Breast epithelium (tissue), 4 donors: ENCODE results near the gene PCP4. TPM values are rescaled to one million over a fixed set of nuclear protein-coding genes. Genes with fewer than 3 reads are reported as not detected.

Experiments used
- DNase-seq, 2 donors: peaks; one replicate each; pipeline ENCODE4 v3.0.0-alpha.2; 2019; ENCODE audit warnings: low spot score in 2 of 2
- H3K27ac ChIP-seq, 2 donors: fragments of 200-600 bp; sonication (generic) in 1 of 2; one replicate each; pipeline ENCODE4 v1.5.1; 2016 to 2019; ENCODE audit warnings: mild to moderate bottlenecking in 1 of 2
- H3K27me3 ChIP-seq, 2 donors: fragments of 200-600 bp; sonication (generic) in 1 of 2; one replicate each; pipeline versions ENCODE4 v1.5.1 to v1.6.0; 2017 to 2019; ENCODE audit warnings: control low read depth in 1 of 2, mild to moderate bottlenecking in 1 of 2
- H3K36me3 ChIP-seq: fragments of 200-600 bp; one replicate; pipeline ENCODE4 v1.5.1; 2019
- H3K4me1 ChIP-seq, 2 donors: fragments of 200-600 bp; sonication (generic); one replicate each; pipeline ENCODE4 v1.5.1; 2016 to 2019; ENCODE audit warnings: control low read depth in 1 of 2
- H3K4me3 ChIP-seq, 3 donors: fragments of 200-600 bp; sonication (generic); 1 replicate in 2 of 3; 2 replicates in 1 of 3; pipeline ENCODE4 v1.5.1; 2016 to 2019; ENCODE audit warnings: mild to moderate bottlenecking in 3 of 3, moderate library complexity in 2 of 3
- H3K9me3 ChIP-seq, 2 donors: fragments of 200-600 bp; sonication (generic) in 1 of 2; one replicate each; pipeline ENCODE4 v1.5.1; 2016 to 2019; ENCODE audit warnings: control low read depth in 1 of 2
- POLR2A ChIP-seq: fragments of 450-650 bp; IDR thresholded peaks from one replicate; pipeline ENCODE4 v1.6.1; 2016; ENCODE audit warnings: antibody characterized with exemption, mild to moderate bottlenecking, moderate library complexity
- POLR2AphosphoS5 ChIP-seq, 3 donors: sonication (generic); formaldehyde crosslinking; IDR thresholded peaks; one replicate each; pipeline ENCODE4 v1.6.1; 2017; ENCODE audit warnings: antibody characterized with exemption in 3 of 3
- intact Hi-C: fragments of 100-400 bp; cut with DNase I; formaldehyde crosslinking; loops from one replicate; pipeline ENCODE4 v1.15.1; 2023; ENCODE audit warnings: low total_unique reads
- total RNA-seq, 3 donors: library from RNA; depleted of rRNA; stranded (reverse); fragments of >200 nt; gene quantifications; one replicate each; pipeline ENCODE4 v1.1.0, GENCODE V29; 2016
- TF ChIP-seq, protein P1 (sequence below), 3 donors: fragments of 450-650 bp; IDR thresholded peaks; one replicate each; pipeline ENCODE4 v1.5.1; 2016 to 2017; ENCODE audit warnings: antibody characterized with exemption in 3 of 3, mild to moderate bottlenecking in 3 of 3, moderate library complexity in 3 of 3

Gene PCP4
- 1 to 10 TPM in 2 of 3 donors, not detected in 1; 2.3 TPM for total RNA-seq

DNA sequence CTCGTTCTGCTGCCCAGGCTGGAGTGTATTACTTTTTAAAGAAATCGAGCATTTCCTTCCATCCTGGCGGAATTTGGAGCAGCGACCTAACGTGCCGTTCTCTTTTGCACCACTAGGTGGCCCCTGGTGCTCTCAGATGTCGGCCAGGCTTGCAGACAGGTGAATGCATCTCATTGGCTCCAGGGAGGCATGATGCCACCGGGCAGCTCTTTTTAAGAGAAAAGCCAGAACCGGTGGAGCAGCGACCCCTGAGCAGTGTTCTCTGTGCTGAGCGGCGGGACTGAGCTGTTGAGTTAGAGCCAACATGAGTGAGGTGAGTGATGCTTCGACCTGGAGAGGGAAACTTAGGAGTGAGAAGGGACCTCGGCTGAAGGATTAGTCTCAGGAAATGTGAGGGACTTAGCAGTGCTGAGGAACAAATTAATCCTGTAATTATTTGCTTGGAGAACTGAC is at the start of gene PCP4:
Gene PCP4 (plus strand): TSS at position 241 of the 453 bp plus-strand sequence. CDS start 64 bp downstream, at position 305.
- no peaks in the 10 kb centered on the region for H3K36me3 ChIP-seq
- peaks cover 0 to 16% of the 10 kb centered on the region in 2 donors for H3K27me3 ChIP-seq
- no peaks in the 10 kb centered on the region for H3K9me3 ChIP-seq
- DNase-seq: peak in 1 of 2 donors; percentile 53
- TF ChIP-seq, protein P1, sequence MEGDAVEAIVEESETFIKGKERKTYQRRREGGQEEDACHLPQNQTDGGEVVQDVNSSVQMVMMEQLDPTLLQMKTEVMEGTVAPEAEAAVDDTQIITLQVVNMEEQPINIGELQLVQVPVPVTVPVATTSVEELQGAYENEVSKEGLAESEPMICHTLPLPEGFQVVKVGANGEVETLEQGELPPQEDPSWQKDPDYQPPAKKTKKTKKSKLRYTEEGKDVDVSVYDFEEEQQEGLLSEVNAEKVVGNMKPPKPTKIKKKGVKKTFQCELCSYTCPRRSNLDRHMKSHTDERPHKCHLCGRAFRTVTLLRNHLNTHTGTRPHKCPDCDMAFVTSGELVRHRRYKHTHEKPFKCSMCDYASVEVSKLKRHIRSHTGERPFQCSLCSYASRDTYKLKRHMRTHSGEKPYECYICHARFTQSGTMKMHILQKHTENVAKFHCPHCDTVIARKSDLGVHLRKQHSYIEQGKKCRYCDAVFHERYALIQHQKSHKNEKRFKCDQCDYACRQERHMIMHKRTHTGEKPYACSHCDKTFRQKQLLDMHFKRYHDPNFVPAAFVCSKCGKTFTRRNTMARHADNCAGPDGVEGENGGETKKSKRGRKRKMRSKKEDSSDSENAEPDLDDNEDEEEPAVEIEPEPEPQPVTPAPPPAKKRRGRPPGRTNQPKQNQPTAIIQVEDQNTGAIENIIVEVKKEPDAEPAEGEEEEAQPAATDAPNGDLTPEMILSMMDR (IDR thresholded peaks at IDR 0.05): peak; percentile 39 to 72 (median 54)
- no peak for TF ChIP-seq POLR2AphosphoS5 (IDR thresholded peaks at IDR 0.05)
- TF ChIP-seq POLR2A: no peak
- no peaks in the 10 kb centered on the region for H3K4me1 ChIP-seq
- no peak within 1 kb of the TSS for H3K4me3 ChIP-seq
- intact Hi-C loops: no loop called here
- H3K27ac ChIP-seq: no peak within 1 kb of the TSS

DNA sequence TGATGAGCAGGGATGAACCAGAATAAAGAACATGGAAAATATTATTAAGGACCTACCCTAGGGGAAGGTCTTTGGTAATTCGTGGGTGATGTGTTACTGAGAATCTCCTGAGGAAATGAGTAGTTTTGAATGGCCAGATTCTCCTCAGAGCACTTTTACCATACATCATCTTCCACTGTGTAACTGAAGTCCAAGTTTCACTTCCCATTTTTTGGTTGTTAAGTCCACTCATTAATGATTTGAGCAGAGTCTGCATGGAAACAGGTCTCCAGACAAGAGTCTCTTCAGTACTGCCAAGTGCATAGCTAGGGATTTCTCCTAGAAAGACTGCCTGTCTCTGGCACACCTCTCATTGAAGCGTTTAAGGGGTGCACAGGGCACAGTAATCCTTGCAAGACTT is 48.7 kb upstream of the PCP4 start:
- no peak for TF ChIP-seq POLR2AphosphoS5 (IDR thresholded peaks at IDR 0.05)
- no peak overlapping the region for H3K27ac ChIP-seq
- no peaks in the 10 kb centered on the region for H3K27me3 ChIP-seq
- H3K9me3 ChIP-seq: no peaks in the 10 kb centered on the region
- no peak overlapping the region for H3K4me3 ChIP-seq
- H3K36me3 ChIP-seq: no peaks in the 10 kb centered on the region
- DNase-seq: no peak
- H3K4me1 ChIP-seq: no peaks in the 10 kb centered on the region
- intact Hi-C loops: no loop called here

DNA sequence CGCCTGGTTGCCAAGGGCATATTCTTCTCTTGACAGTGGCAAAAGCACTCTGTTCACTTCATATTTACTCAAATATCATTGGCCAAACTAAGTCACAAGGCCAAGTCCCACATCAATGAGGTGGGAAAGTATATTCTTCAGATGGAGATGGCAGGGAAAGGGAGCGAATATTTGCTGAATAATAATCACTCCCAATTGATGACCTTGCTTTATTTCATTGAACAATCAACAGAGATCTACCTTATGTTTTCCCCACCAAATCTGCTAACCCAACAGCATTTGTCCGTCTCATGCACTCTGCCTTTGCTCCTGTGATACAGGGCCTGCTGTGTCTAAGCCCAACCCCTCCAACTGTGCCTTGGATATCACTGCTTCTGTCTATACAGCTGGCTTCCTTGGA is 45.2 kb upstream of the PCP4 start:
- DNase-seq: no peak
- Histone ChIP-seq H3K27me3 (no peaks in the 10 kb centered on the region), H3K27ac (no peak overlapping the region), H3K4me3 (no peak overlapping the region), H3K4me1 (no peaks in the 10 kb centered on the region), H3K9me3 (no peaks in the 10 kb centered on the region), H3K36me3 (no peaks in the 10 kb centered on the region)
- no peak for TF ChIP-seq POLR2AphosphoS5 (IDR thresholded peaks at IDR 0.05)
- intact Hi-C loops: no loop called here

DNA sequence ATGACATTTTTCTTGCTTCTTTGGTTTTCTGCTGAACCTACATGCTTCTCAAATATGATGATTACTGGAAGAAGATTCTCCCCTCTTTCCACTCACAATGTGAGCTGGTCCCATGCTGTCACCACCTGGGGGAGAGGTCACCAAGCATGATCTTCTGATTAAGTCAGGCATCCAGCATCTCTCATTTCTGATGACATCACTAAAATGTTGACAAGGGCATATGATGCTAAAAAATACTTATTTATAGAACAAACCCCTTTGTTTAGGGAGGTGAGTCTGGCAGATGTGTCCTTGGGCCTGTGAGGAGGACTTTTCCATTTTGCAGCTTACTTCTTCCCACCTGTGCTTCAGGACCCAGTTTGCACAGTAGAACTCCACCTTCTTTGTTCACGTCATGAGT is 42.0 kb upstream of the PCP4 start:
- Histone ChIP-seq H3K27ac (no peak overlapping the region), H3K4me1 (no peaks in the 10 kb centered on the region), H3K36me3 (no peaks in the 10 kb centered on the region), H3K4me3 (no peak overlapping the region), H3K9me3 (no peaks in the 10 kb centered on the region), H3K27me3 (no peaks in the 10 kb centered on the region)
- TF ChIP-seq, protein P1 (IDR thresholded peaks at IDR 0.05): no peak
- TF ChIP-seq POLR2AphosphoS5 (IDR thresholded peaks at IDR 0.05) (no peak), POLR2A (no peak)
- DNase-seq: no peak
- intact Hi-C loops: no loop called here

DNA sequence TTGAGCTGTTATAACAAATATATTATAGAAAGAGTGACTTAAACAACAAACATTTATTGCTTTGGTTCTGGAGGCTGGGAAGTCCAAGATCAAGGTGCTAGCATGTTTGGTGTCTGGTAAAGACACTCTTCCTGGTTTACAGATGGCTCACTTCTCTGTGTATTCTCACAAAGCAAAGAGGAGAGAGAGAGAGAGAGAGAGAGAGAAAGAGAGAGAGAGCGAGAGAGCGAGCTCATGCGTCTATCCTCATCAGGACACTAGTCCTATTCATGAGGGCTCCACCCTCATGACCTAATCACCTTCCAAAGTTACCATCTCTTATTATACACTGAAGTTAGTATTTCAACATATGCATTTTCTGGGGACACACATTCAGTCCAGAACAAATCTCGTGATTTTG is 32.7 kb upstream of the PCP4 start:
- Histone ChIP-seq H3K36me3 (no peaks in the 10 kb centered on the region), H3K27me3 (no peaks in the 10 kb centered on the region), H3K4me3 (no peak overlapping the region), H3K9me3 (no peaks in the 10 kb centered on the region), H3K27ac (no peak overlapping the region), H3K4me1 (no peaks in the 10 kb centered on the region)
- intact Hi-C loops: no loop called here
- TF ChIP-seq, protein P1 (IDR thresholded peaks at IDR 0.05): no peak
- TF ChIP-seq POLR2AphosphoS5 (IDR thresholded peaks at IDR 0.05): no peak
- no peak for TF ChIP-seq POLR2A
- no peak for DNase-seq

DNA sequence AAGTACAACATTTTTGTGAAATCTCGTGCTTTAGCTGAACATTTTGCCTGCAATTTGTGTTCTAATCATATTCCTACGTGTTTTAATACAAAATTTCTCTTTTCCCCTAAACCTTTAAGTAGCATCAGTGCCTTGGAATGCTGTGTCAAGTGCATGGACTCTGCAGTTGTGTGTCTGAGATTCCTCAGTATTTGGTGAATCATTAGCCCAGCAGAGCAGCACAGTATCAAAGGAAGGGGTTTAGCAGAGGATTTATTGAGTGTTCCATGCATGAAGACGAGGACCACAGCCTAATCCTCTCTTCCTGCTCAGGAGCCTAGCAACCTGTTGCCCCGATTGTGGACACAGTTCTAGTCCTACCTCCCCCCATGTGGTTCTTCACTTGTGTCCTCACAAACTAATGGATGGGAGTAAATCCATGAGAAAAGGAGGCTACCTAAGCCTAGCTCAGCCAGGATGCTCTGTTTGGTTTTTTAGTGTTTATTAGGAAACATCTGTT is 29.3 kb upstream of the PCP4 start:
- Histone ChIP-seq H3K4me1 (no peaks in the 10 kb centered on the region), H3K36me3 (no peaks in the 10 kb centered on the region), H3K9me3 (no peaks in the 10 kb centered on the region), H3K27ac (no peak overlapping the region), H3K4me3 (no peak overlapping the region), H3K27me3 (no peaks in the 10 kb centered on the region)
- intact Hi-C loops: no loop called here
- TF ChIP-seq POLR2AphosphoS5 (IDR thresholded peaks at IDR 0.05) (no peak), POLR2A (no peak)
- TF ChIP-seq, protein P1 (IDR thresholded peaks at IDR 0.05): no peak
- DNase-seq: no peak
